ENCODE results near the gene PHTF2. TPM values are rescaled to one million over a fixed set of nuclear protein-coding genes. Genes with fewer than 3 reads are reported as not detected.

The PHTF2 gene
- total RNA-seq, 2 experiments from 2014 or later, result 21.6 to 23.8 TPM

- H3K4me1 Mint-ChIP-seq, result peaks cover 55% of the 10 kb centered on the region
- DNase-seq, result no peak
- peaks cover 52% of the 10 kb centered on the region for H3K36me3 Mint-ChIP-seq
- peak overlapping the region; percentile 33 for H3K4me3 Mint-ChIP-seq
- H3K27ac Mint-ChIP-seq, result peak overlapping the region; percentile 73
- no peaks in the 10 kb centered on the region for H3K27me3 Mint-ChIP-seq
- peaks cover 21% of the 10 kb centered on the region for H3K9me3 Mint-ChIP-seq
Measured at GRCh38 chr7:77802557-77803405, 4.2 kb downstream of the PHTF2 start.

GRCh38 chr7:77806425-77806824, 7.9 kb downstream of the PHTF2 start:
- H3K36me3 Mint-ChIP-seq, result peaks cover 59% of the 10 kb centered on the region

GRCh38 chr7:77808517-77808916, 9.9 kb downstream of the PHTF2 start:
- Mint-ChIP-seq H3K4me3 (no peak overlapping the region), H3K4me1 (peaks cover 35% of the 10 kb centered on the region), H3K27ac (no peak overlapping the region), H3K27me3 (no peaks in the 10 kb centered on the region), H3K9me3 (peaks cover 30% of the 10 kb centered on the region), H3K36me3 (peaks cover 52% of the 10 kb centered on the region)
- no peak for DNase-seq

More at GRCh38 chr7:77806425-77806824, 7.9 kb downstream of the PHTF2 start:
- Mint-ChIP-seq H3K4me1 (peaks cover 43% of the 10 kb centered on the region), H3K9me3 (peaks cover 30% of the 10 kb centered on the region), H3K27ac (no peak overlapping the region), H3K27me3 (no peaks in the 10 kb centered on the region), H3K4me3 (no peak overlapping the region)
- no peak for DNase-seq

GRCh38 chr7:77811516-77812289, 13.1 kb downstream of the PHTF2 start:
- DNase-seq, result no peak
- Mint-ChIP-seq H3K9me3 (peaks cover 26% of the 10 kb centered on the region), H3K27ac (no peak overlapping the region), H3K27me3 (no peaks in the 10 kb centered on the region), H3K36me3 (peaks cover 38% of the 10 kb centered on the region), H3K4me1 (peaks cover 18% of the 10 kb centered on the region), H3K4me3 (no peak overlapping the region)

- Mint-ChIP-seq H3K27ac (no peak overlapping the region), H3K36me3 (peaks cover 38% of the 10 kb centered on the region), H3K4me1 (peaks cover 18% of the 10 kb centered on the region), H3K4me3 (no peak overlapping the region), H3K9me3 (peaks cover 26% of the 10 kb centered on the region), H3K27me3 (no peaks in the 10 kb centered on the region)
- no peak for DNase-seq
Measured at GRCh38 chr7:77812290-77812685, 13.7 kb downstream of the PHTF2 start.

- H3K36me3 Mint-ChIP-seq, result peaks cover 39% of the 10 kb centered on the region
Measured at GRCh38 chr7:77813180-77813579, 14.6 kb downstream of the PHTF2 start.

GRCh38 chr7:77819021-77819420, 20.4 kb downstream of the PHTF2 start:
- Mint-ChIP-seq H3K36me3 (peaks cover 72% of the 10 kb centered on the region), H3K27ac (no peak overlapping the region), H3K27me3 (no peaks in the 10 kb centered on the region), H3K4me3 (no peak overlapping the region), H3K9me3 (peaks cover 54% of the 10 kb centered on the region), H3K4me1 (peaks cover 3% of the 10 kb centered on the region)
- DNase-seq, result no peak

More at GRCh38 chr7:77813180-77813579, 14.6 kb downstream of the PHTF2 start:
- Mint-ChIP-seq H3K4me3 (no peak overlapping the region), H3K27ac (no peak overlapping the region), H3K9me3 (peaks cover 23% of the 10 kb centered on the region), H3K4me1 (peaks cover 16% of the 10 kb centered on the region), H3K27me3 (no peaks in the 10 kb centered on the region)
- no peak for DNase-seq

- Mint-ChIP-seq H3K27me3 (no peaks in the 10 kb centered on the region), H3K9me3 (peaks cover 60% of the 10 kb centered on the region), H3K27ac (no peak overlapping the region), H3K4me1 (peaks cover 3% of the 10 kb centered on the region), H3K36me3 (peaks cover 79% of the 10 kb centered on the region), H3K4me3 (no peak overlapping the region)
- DNase-seq, result no peak
Measured at GRCh38 chr7:77820967-77821366, 22.4 kb downstream of the PHTF2 start.

GRCh38 chr7:77822269-77822668, 23.7 kb downstream of the PHTF2 start:
- Mint-ChIP-seq H3K36me3 (peaks cover 75% of the 10 kb centered on the region), H3K9me3 (peaks cover 52% of the 10 kb centered on the region), H3K4me1 (peaks cover 8% of the 10 kb centered on the region), H3K27me3 (no peaks in the 10 kb centered on the region), H3K27ac (no peak overlapping the region), H3K4me3 (no peak overlapping the region)
- no peak for DNase-seq

GRCh38 chr7:77823787-77824186, 25.2 kb downstream of the PHTF2 start:
- H3K9me3 Mint-ChIP-seq, result peaks cover 42% of the 10 kb centered on the region
- no peak overlapping the region for H3K4me3 Mint-ChIP-seq
- no peak for DNase-seq
- peaks cover 12% of the 10 kb centered on the region for H3K4me1 Mint-ChIP-seq
- H3K27me3 Mint-ChIP-seq, result no peaks in the 10 kb centered on the region
- H3K36me3 Mint-ChIP-seq, result peaks cover 63% of the 10 kb centered on the region
- H3K27ac Mint-ChIP-seq, result no peak overlapping the region

- Mint-ChIP-seq H3K27me3 (no peaks in the 10 kb centered on the region), H3K36me3 (peaks cover 55% of the 10 kb centered on the region), H3K4me1 (peaks cover 15% of the 10 kb centered on the region), H3K9me3 (peaks cover 36% of the 10 kb centered on the region), H3K4me3 (no peak overlapping the region), H3K27ac (no peak overlapping the region)
- no peak for DNase-seq
Measured at GRCh38 chr7:77824636-77825035, 26.1 kb downstream of the PHTF2 start.

GRCh38 chr7:77825131-77825530, 26.6 kb downstream of the PHTF2 start:
- Mint-ChIP-seq H3K9me3 (peaks cover 31% of the 10 kb centered on the region), H3K27ac (no peak overlapping the region), H3K4me1 (peaks cover 18% of the 10 kb centered on the region), H3K4me3 (no peak overlapping the region), H3K36me3 (peaks cover 50% of the 10 kb centered on the region), H3K27me3 (no peaks in the 10 kb centered on the region)
- no peak for DNase-seq

GRCh38 chr7:77826300-77826699, 27.7 kb downstream of the PHTF2 start:
- peaks cover 21% of the 10 kb centered on the region for H3K9me3 Mint-ChIP-seq

GRCh38 chr7:77827999-77828398, 29.4 kb downstream of the PHTF2 start:
- peaks cover 13% of the 10 kb centered on the region for H3K9me3 Mint-ChIP-seq
- H3K27me3 Mint-ChIP-seq, result no peaks in the 10 kb centered on the region
- H3K36me3 Mint-ChIP-seq, result peaks cover 27% of the 10 kb centered on the region
- H3K4me3 Mint-ChIP-seq, result no peak overlapping the region
- H3K4me1 Mint-ChIP-seq, result peaks cover 24% of the 10 kb centered on the region
- H3K27ac Mint-ChIP-seq, result no peak overlapping the region
- no peak for DNase-seq

More at GRCh38 chr7:77826300-77826699, 27.7 kb downstream of the PHTF2 start:
- Mint-ChIP-seq H3K27me3 (no peaks in the 10 kb centered on the region), H3K36me3 (peaks cover 38% of the 10 kb centered on the region), H3K4me1 (peaks cover 20% of the 10 kb centered on the region), H3K4me3 (no peak overlapping the region), H3K27ac (no peak overlapping the region)
- DNase-seq, result no peak

- no peak overlapping the region for H3K4me3 Mint-ChIP-seq
- H3K27ac Mint-ChIP-seq, result no peak overlapping the region
- H3K4me1 Mint-ChIP-seq, result peaks cover 28% of the 10 kb centered on the region
- no peaks in the 10 kb centered on the region for H3K27me3 Mint-ChIP-seq
- peaks cover 2% of the 10 kb centered on the region for H3K9me3 Mint-ChIP-seq
- no peak for DNase-seq
- peaks cover 14% of the 10 kb centered on the region for H3K36me3 Mint-ChIP-seq
Measured at GRCh38 chr7:77830649-77831355, 32.2 kb downstream of the PHTF2 start.

All from activated naive CD8-positive, alpha-beta T cell treated with anti-CD3 and anti-CD28 coated beads for 36 hours (primary cell).